Keratinocyte (primary cell): ENCODE data around the gene LDB2.

Source experiments
- CTCF ChIP-seq, 3 experiments: IDR thresholded peaks in 1 of 3; conservative IDR thresholded peaks in 1 of 3; optimal IDR thresholded peaks in 1 of 3; 2 replicates in 2 of 3; 3 replicates in 1 of 3; pipeline versions ENCODE3 to v1.5.1; 2011; ENCODE audit warnings: low read length in 3 of 3, mild to moderate bottlenecking in 3 of 3, moderate library complexity in 2 of 3, control low read depth in 1 of 3, inconsistent platforms in 1 of 3; ENCODE audit not compliant: insufficient read depth in 2 of 3; ENCODE audit errors: extremely low read depth in 1 of 3
- EZH2 ChIP-seq: IDR thresholded peaks from one replicate; pipeline ENCODE4 v1.6.1; 2012; ENCODE audit warnings: inconsistent platforms, mild to moderate bottlenecking, low read length, moderate library complexity

DNA sequence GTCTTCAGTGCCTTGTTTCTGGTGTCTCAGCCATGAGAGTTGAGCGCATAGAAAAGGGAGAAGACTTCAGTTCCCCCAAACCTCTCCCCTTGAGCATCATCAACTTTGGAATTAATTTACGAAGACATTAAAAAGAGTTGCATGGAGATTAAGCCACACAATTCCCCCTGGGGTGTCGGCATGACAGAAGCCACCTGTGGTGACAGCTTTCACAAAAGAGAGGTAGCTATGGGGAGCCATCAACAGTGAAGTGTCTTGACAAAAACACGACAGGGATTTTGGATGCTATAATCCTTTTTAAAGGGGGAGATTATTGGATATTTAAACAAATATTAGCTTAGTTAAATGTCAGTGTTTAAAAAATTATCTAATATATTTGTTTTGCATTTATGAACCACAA, 307.6 kb downstream of the LDB2 start:
- TF ChIP-seq CTCF (optimal IDR thresholded peaks at IDR 0.05 in 1 of 3, IDR thresholded peaks at IDR 0.05 in 1 of 3, conservative IDR thresholded peaks at IDR 0.05 in 1 of 3; ENCODE audit: extremely low read depth in 1 of 3, insufficient read depth in 2 of 3, low read length in 3 of 3): no peak
- no peak for TF ChIP-seq EZH2
